Natural killer cell (primary cell): ENCODE data around the gene SAMD4A. TPM values are rescaled to one million over a fixed set of nuclear protein-coding genes. Genes with fewer than 3 reads are reported as not detected.

Source experiments
- ATAC-seq, 3 donors: fragments of 150-1000 bp in 2 of 3; fragments of 200-7000 bp in 1 of 3; cut with Tn5 transposase; 1 replicate in 1 of 3; 2 replicates in 2 of 3; pipeline ENCODE4 v1.10.0; 2021; ENCODE audit warnings: mild to moderate bottlenecking in 2 of 3, moderate library complexity in 2 of 3
- DNase-seq, 2 donors: peaks; one replicate each; pipeline versions ENCODE4 v3.0.0 to v3.0.0-alpha.2; 2013 to 2021; ENCODE audit warnings: mixed read lengths in 1 of 2
- H3K27ac ChIP-seq: one replicate; pipeline ENCODE4 v1.5.1; 2013; ENCODE audit warnings: mild to moderate bottlenecking, low read length
- H3K27me3 ChIP-seq: one replicate; pipeline ENCODE4 v1.6.1; 2013; ENCODE audit warnings: low read length; ENCODE audit not compliant: control insufficient read depth, insufficient read depth
- H3K36me3 ChIP-seq: one replicate; pipeline ENCODE4 v1.6.1; 2013; ENCODE audit warnings: low read length; ENCODE audit not compliant: control insufficient read depth, insufficient read depth
- H3K4me1 ChIP-seq: one replicate; pipeline ENCODE4 v1.6.1; 2013; ENCODE audit warnings: low read length; ENCODE audit not compliant: control insufficient read depth, insufficient read depth
- H3K4me3 ChIP-seq: one replicate; pipeline ENCODE4 v1.5.1; 2013; ENCODE audit warnings: low read length
- H3K9me3 ChIP-seq: one replicate; pipeline ENCODE4 v1.6.1; 2013; ENCODE audit warnings: low read length; ENCODE audit not compliant: control insufficient read depth, insufficient read depth
- H3K27ac Mint-ChIP-seq, 2 donors: one replicate each; pipeline ENCODE4 v1.8.0; 2022; ENCODE audit warnings: mild to moderate bottlenecking in 2 of 2, mixed read lengths in 2 of 2, moderate library complexity in 1 of 2
- H3K27me3 Mint-ChIP-seq, 2 donors: one replicate each; pipeline ENCODE4 v1.8.0; 2022; ENCODE audit warnings: low read depth in 2 of 2, mixed read lengths in 2 of 2
- H3K36me3 Mint-ChIP-seq: one replicate; pipeline ENCODE4 v1.8.0; 2022; ENCODE audit warnings: mixed read lengths
- H3K4me1 Mint-ChIP-seq, 2 donors: one replicate each; pipeline ENCODE4 v1.8.0; 2022; ENCODE audit warnings: mixed read lengths in 2 of 2
- H3K4me3 Mint-ChIP-seq: one replicate; pipeline ENCODE4 v1.8.0; 2022; ENCODE audit warnings: mild to moderate bottlenecking, moderate library complexity, mixed read lengths
- H3K9me3 Mint-ChIP-seq, 2 donors: one replicate each; pipeline ENCODE4 v1.8.0; 2022; ENCODE audit warnings: mixed read lengths in 2 of 2
- WGBS: methylation state at CpG from one replicate; pipeline ENCODE4 v1.1.7; 2013; ENCODE audit warnings: missing lambda C conversion rate; ENCODE audit not compliant: insufficient coverage; 5-methylcytosine and 5-hydroxymethylcytosine counted together
- intact Hi-C: fragments of 100-400 bp; cut with micrococcal nuclease; formaldehyde crosslinking; loops from one replicate; pipeline ENCODE4 v1.14.2; 2022
- total RNA-seq, 4 donors: library from RNA; stranded (reverse); fragments of 120-200 nt in 1 of 4; gene quantifications; one replicate each; pipeline versions ENCODE4 v1.2.3 to v1.2.4, GENCODE V29; 2013 to 2022
- TF ChIP-seq, protein P1 (sequence below): fragments of 200-600 bp; IDR thresholded peaks from one replicate; pipeline ENCODE4 v1.8.0; 2022; ENCODE audit warnings: antibody characterized with exemption

The SAMD4A gene
- total RNA-seq, 3 donors from 2014 or later (not counting 1 experiment from before 2014, with no cell fraction given): 0.70 to 1.6 (median 1.4) TPM

DNA sequence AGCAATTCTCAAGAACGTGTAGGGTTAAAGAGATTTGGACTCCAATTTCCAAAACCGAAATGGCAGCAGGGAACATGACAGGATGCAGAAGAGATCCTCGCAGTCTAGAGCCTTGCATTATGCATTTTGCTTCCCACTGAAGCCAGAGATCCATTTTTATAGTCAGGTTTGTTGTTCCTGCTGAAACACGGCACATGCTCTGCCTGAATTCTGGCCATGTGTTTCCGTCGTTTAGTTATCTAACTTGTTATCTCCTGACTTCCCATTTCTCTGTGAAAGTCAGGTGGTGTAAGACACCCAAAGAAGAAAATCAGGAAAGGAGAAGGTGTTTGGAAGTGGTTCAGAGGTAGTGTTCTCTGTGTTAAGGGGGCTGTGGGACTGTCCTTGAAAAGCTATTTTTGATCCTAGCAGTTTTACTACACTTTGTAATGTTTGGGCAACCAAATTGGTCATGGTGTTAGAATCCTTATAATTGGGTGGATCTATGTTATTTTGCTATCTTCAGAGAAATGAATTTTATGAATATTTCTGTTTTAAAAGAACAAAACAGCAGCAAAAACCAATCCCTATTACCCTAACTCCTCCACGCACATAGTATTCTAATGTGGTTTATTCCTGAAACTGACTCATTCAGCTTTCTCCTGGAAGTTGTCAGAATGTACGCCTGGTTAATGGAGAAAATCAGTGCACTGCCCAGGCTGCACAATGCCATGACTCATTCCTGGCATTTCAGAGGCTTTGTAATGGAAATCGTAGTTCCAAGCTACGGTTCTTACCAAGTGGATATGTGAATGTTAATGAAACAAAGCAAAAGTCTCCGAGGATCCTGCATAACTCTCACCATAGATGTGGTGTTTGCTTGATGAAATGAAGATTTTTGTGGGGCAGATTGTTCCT is 110.1 kb downstream of the SAMD4A start:
- Histone ChIP-seq H3K9me3 (no peaks in the 10 kb centered on the region), H3K4me3 (no peak overlapping the region), H3K36me3 (no peaks in the 10 kb centered on the region), H3K27me3 (peaks cover 50% of the 10 kb centered on the region), H3K4me1 (peaks cover 1% of the 10 kb centered on the region), H3K27ac (no peak overlapping the region)
- peaks cover 60 to 90% of the 10 kb centered on the region in 2 donors for H3K27me3 Mint-ChIP-seq
- intact Hi-C loops: no loop called here
- H3K9me3 Mint-ChIP-seq: no peaks in the 10 kb centered on the region
- no peak overlapping the region for H3K27ac Mint-ChIP-seq
- H3K4me3 Mint-ChIP-seq: no peak overlapping the region
- H3K36me3 Mint-ChIP-seq: no peaks in the 10 kb centered on the region
- no peaks in the 10 kb centered on the region for H3K4me1 Mint-ChIP-seq
- TF ChIP-seq, protein P1, sequence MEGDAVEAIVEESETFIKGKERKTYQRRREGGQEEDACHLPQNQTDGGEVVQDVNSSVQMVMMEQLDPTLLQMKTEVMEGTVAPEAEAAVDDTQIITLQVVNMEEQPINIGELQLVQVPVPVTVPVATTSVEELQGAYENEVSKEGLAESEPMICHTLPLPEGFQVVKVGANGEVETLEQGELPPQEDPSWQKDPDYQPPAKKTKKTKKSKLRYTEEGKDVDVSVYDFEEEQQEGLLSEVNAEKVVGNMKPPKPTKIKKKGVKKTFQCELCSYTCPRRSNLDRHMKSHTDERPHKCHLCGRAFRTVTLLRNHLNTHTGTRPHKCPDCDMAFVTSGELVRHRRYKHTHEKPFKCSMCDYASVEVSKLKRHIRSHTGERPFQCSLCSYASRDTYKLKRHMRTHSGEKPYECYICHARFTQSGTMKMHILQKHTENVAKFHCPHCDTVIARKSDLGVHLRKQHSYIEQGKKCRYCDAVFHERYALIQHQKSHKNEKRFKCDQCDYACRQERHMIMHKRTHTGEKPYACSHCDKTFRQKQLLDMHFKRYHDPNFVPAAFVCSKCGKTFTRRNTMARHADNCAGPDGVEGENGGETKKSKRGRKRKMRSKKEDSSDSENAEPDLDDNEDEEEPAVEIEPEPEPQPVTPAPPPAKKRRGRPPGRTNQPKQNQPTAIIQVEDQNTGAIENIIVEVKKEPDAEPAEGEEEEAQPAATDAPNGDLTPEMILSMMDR: no peak
- WGBS: 73% methylated on average over 9 of the region's 11 CpGs
- no peak for ATAC-seq
- DNase-seq: no peak

DNA sequence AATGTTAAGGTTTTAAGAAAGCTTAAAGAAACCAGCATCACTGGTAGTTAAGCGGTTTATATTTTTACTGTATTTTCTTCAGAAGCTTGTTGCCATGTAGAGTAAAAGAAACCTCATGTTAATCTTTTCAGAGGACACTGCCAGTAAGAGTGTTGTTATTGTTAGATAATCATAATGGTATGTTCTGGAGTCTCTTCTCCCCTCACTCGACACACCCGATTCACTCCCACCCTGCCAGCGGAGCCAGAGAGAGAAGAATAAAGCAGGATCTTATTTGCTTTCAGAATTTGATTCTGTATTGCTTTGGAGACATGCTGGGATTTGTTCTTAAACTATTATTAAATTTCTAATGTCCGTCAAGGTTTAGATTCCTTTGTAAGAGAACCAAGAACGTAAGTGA is 113.7 kb downstream of the SAMD4A start:
- no peaks in the 10 kb centered on the region for H3K9me3 ChIP-seq
- ATAC-seq (no peak), DNase-seq (no peak)
- 95% methylated on average over 2 of the region's 6 CpGs for WGBS
- intact Hi-C loops: no loop called here
- TF ChIP-seq, protein P1: no peak
- H3K27ac ChIP-seq: no peak overlapping the region
- H3K4me3 ChIP-seq: no peak overlapping the region
- Mint-ChIP-seq H3K36me3 (no peaks in the 10 kb centered on the region), H3K27ac (no peak overlapping the region), H3K4me1 (peaks cover 0 to 6% of the 10 kb centered on the region in 2 donors), H3K4me3 (no peak overlapping the region), H3K27me3 (peaks cover 55 to 92% of the 10 kb centered on the region in 2 donors), H3K9me3 (no peaks in the 10 kb centered on the region)
- H3K4me1 ChIP-seq: no peaks in the 10 kb centered on the region
- peaks cover 30% of the 10 kb centered on the region for H3K27me3 ChIP-seq
- H3K36me3 ChIP-seq: no peaks in the 10 kb centered on the region

DNA sequence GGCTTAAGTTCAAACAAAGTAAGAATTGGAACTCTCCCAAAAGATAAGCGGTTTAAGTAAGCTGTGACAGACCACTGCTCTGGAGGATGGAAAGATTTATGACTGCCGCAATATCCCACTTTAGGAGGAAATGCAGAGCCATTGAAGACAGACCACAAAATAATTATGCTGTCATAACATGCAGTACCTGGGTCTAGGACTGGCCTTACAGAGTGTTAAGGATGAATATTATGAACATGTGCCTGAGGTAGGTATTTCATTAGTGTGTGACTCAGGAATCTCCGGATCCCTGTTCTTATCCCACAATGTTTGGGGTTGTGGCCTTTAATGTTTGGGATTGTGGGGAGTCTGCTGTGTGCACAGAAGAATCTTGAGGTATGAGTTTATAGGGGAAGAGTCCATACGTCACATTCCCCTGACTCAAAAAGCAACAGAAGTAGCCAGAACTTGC is 114.9 kb downstream of the SAMD4A start:
- H3K27me3 Mint-ChIP-seq: peaks cover 54 to 92% of the 10 kb centered on the region in 2 donors
- intact Hi-C loops: no loop called here
- ATAC-seq: no peak

More for the DNA sequence above, 114.9 kb downstream of the SAMD4A start:
- TF ChIP-seq, protein P1: no peak
- H3K36me3 Mint-ChIP-seq: no peaks in the 10 kb centered on the region
- no peaks in the 10 kb centered on the region for H3K4me1 ChIP-seq
- WGBS: 58% methylated on average over 4 of the region's 4 CpGs
- no peak overlapping the region for H3K4me3 Mint-ChIP-seq
- H3K27me3 ChIP-seq: peaks cover 26% of the 10 kb centered on the region
- no peaks in the 10 kb centered on the region for H3K36me3 ChIP-seq
- no peaks in the 10 kb centered on the region for H3K9me3 ChIP-seq
- no peak overlapping the region for H3K27ac ChIP-seq
- H3K4me1 Mint-ChIP-seq: peaks cover 0 to 7% of the 10 kb centered on the region in 2 donors
- no peak overlapping the region for H3K4me3 ChIP-seq
- H3K9me3 Mint-ChIP-seq: no peaks in the 10 kb centered on the region
- H3K27ac Mint-ChIP-seq: no peak overlapping the region
- no peak for DNase-seq
